Measurements from ENCODE around the gene ALDH16A1. TPM values are rescaled to one million over a fixed set of nuclear protein-coding genes. Genes with fewer than 3 reads are reported as not detected.

ALDH16A1 gene
- total and polyA plus RNA-seq, 2 of the 8 experiments (the other 6 are each of a cell fraction or from before 2014, with no cell fraction given) = 30.5 to 34.3 TPM

DNA sequence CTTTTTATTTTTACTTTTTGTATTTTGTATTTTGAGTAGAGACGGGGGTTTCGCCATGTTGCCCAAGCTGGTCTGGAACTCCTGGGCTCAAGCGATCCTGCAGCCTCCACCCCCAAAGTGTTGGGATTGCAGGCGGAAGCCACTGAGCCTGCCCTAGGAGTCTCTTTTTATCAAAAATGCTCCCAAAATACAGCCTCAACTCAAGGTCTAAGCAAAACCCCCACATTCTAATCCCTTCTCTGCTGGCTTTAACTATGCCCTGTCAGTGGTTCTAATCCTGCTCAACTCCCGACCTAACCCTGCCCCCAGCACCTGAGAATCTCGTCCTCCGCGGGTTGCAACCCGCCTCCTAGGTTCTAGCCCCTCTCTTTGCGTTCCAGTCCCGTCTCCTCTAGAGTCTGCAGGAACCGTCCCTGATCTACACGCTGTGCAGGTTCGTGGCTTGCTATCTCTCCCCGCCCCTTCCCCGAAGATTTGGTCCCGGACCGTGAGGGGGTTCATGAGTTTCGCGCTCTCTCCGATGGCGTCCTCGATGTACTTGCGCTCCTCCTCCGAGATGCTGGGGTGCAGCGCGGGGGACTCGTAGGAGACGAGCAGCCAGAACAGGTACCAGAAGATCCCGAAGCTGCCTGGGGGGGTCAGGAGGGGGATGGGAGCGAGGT lies 19.7 kb upstream of the ALDH16A1 start (continued):
- TF ChIP-seq, protein P1, sequence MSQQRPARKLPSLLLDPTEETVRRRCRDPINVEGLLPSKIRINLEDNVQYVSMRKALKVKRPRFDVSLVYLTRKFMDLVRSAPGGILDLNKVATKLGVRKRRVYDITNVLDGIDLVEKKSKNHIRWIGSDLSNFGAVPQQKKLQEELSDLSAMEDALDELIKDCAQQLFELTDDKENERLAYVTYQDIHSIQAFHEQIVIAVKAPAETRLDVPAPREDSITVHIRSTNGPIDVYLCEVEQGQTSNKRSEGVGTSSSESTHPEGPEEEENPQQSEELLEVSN (IDR thresholded peaks at IDR 0.05) = no peak
- TF ChIP-seq CREB1 (IDR thresholded peaks at IDR 0.05) (no peak), KDM5A (IDR thresholded peaks at IDR 0.05; ENCODE audit: low read length) (no peak), CHD7 (IDR thresholded peaks at IDR 0.05; ENCODE audit: insufficient replicate concordance, low read length) (no peak), BRCA1 (IDR thresholded peaks at IDR 0.05; ENCODE audit: low read depth, low read length) (no peak), PHF8 (conservative IDR thresholded peaks at IDR 0.05; ENCODE audit: low read depth, low read length) (no peak), KDM1A (IDR thresholded peaks at IDR 0.05; ENCODE audit: borderline replicate concordance, low read length) (no peak)

All from H1 (cell line).